HG02970 (cell line): ENCODE data around the gene AFF3.

ENCODE experiments used
- ATAC-seq: cut with Tn5 transposase; IDR thresholded peaks from one replicate; pipeline ENCODE4 v1.9.1; 2021; ENCODE audit warnings: mild to moderate bottlenecking, moderate library complexity, moderate number of reproducible peaks; ENCODE audit not compliant: unreplicated experiment, low FRiP score

The AFF3 gene

DNA sequence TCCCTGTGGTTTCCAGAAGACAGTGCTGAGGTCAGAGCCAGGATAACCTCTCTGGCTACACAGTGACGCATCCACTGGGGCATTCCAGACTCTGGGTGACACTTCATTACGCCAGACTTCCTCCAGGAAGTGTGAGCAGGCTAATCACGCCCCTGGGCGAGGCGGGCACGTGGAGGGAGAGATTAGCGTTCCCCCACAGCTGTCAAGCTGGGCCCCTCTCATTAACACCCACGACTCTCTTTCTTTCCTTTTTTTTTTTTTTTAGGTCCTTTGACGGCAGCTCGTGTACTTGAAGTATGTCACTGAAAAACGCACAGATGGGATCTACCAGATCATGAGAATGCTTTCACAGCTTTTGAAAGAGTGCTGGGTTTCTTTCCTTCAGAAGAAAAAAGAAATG is 274.6 kb downstream of the AFF3 start:
- ATAC-seq, result no peak

DNA sequence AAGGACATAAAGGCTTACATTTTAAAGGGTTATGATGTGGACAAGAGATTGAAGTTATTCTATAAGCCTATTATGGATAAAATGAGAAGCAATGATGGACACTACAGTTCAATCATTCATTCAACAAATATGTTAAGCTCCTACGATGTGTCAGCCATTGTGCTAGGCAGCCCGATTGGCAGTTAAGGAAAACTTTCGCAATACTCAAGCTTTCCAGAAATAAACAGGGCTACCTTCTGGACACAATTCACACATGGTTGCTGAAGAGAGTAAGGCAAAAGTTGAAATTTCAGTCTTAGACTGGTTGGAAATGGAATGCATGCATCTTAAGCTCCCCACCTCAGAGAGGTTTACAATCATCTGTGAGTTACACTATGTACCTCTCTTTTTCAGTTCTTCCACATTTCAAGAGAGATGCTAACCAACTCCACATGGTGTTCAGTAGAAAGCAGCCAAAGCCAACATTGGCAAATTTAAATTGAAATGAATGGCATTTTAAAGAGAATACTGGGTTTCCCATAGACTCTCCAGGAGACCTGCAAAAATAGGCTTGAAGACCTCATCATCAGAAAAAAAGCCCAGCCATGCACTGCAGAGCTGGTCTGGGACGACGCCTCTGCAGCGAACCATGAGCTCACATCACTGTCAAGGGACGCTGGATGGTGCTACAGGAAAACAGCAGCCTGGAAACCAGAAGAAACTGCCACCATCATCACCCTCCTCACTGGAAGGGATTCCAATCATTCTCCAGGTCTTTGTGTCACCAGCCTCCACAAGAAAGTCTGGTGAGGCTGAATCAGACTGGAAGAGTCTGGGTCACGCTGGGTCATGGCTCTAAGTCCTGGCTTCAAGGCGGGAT is 276.3 kb downstream of the AFF3 start:
- ATAC-seq, result no peak

DNA sequence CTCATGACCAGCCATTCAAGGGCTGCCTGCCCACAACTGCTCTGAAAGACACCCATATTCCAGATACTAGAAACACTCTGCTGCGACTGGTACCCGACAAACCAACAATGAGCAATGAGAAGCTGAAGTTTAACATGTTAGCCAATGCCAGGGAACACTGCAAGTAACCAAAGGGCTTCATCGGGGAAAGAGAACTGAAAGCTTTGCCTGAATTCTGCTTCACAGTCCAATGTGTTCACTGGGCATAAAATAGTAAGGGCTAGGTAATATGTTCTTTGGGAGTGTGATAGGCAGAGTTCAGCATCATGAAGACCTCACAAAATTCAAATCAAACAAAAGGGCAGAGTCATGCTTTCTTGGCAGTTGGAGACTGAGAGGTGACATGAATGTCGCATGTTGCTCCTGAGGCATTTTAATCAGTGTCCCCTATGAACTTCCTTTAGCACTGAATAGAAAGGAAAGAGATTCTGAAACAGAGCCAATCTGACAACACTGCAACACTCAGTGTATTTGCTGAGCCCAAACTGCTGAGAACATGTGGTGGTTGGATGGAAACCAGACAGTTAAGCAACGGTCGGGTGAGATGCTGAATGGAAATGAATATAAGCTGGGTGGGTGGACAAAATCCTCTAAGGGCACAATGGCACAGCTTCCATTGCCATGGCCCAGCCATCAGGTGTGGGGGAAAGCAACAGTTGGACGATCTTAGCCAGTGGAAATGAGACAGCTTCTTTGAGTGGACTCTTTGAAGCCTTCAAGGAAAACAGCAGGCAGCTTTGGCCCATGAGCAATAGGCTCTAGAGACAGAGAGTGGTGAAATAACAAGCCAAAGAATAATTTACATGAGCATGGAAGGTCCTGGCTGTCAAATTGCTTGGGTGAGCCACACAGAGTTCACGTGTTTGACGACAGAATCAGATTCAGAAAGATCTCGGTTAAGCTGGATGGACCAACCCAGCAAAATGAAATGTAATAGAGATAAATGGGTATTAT is 277.5 kb downstream of the AFF3 start:
- ATAC-seq, result no peak

DNA sequence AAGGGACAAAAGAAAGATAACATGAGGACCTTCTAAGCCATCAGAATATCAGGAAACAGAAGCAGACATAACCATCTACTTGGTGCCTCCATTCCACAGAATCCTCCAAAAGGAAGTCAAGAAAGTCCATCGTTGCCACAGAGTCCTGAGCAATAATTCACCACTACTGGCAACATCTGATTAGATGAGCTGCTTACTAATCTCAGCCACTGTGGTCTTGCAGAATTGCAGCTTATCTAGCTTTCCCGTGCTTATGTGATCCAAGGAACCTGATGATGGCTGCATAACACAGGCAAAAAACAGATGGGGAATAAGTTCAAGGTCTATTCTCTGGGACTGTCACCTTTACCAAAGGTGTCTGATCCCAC is 278.5 kb downstream of the AFF3 start:
- no peak for ATAC-seq

DNA sequence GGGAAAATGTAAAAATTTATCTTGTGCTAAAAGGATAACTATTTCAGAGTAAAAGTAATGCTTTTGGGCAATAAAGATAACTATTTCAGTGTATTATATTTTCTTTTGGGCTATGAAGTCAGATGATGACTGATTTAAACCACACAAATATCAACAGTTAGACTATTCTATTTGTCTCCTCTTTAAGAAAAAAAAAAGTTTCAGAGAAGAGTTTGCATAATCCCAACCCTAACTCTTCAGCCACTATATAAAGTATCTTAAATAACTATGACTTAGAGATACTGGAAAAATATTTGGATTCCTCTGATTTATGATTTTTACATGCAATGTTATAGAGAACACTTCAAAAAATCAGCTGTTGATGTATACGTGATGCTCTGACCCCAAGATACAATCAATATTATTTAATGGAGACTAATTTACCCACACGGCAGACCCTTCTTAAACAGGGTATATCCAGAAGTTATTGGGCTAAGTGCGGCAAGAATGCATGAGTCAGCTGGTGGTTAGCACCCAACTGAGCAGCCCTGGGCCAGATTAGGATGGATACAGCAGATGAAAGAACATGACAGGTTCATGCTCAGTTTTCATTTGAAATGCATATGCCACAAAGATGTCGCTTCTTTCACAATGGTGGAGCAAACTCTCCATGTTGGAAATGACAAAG is 279.0 kb downstream of the AFF3 start:
- ATAC-seq, result no peak

DNA sequence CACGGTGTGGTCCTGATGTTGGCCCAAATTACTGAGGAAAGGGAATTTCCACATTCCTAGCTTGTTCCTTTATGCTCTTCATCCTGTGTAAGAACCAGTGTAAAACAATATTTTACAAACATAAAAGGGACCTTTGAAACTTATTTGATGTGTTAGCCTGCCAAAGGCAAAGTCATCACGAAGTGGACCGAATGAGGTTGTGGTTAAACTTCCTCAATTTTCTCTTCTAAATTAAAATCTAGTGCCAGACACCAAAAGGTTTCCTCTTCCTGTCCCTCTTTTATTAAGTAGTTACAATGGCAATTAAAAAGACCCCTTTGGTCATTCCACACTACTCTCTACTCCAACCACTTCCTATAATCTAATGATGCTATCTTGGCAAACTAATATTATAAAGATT is 279.8 kb downstream of the AFF3 start:
- ATAC-seq, result no peak

DNA sequence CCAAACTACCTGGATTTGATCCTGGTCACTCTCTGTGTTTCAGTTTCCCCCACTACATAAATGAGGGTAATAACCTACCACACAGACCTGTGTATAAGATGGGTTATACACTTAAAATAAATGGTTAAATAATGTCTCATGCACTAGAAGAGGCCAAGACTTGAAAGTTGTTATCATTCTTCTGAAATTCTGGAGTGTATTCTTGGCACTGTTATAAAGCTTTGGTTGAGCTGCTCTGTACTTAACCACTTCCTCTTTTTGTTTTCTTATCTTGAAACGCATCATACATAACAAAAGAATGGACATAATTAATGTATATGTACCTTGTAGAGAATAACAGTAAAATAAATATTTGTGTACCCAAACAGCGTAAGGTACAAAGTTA is 281.0 kb downstream of the AFF3 start:
- ATAC-seq, result no peak

DNA sequence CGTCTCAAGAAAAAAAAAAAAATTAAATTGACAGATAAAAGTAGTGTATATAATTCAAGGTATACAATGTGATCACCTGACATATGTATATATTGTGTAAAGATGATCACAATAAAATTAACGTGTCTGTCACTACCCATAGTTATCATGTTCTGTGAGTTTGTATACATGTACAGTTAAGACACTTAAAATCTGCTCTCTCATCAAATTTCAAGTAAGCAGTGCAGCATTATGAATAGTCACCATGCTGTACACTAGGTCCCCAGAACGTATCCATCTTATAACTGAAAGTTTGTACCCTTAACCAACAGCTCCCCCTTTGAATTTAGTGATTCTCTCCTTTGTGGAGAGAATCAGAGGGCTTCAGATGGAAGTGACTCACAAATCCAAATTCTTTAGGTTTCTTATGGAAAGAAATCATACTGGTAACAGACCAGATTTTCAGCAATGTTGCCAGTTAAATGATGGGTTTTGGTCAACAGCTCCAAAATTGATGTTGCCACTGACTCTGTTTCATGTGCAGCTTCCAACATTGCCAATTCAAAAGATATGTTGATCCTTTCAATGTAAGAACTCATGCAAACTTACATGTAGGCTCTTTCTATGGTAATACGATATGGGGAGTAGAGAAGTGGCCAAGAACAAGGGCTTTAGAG is 281.5 kb downstream of the AFF3 start:
- no peak for ATAC-seq

DNA sequence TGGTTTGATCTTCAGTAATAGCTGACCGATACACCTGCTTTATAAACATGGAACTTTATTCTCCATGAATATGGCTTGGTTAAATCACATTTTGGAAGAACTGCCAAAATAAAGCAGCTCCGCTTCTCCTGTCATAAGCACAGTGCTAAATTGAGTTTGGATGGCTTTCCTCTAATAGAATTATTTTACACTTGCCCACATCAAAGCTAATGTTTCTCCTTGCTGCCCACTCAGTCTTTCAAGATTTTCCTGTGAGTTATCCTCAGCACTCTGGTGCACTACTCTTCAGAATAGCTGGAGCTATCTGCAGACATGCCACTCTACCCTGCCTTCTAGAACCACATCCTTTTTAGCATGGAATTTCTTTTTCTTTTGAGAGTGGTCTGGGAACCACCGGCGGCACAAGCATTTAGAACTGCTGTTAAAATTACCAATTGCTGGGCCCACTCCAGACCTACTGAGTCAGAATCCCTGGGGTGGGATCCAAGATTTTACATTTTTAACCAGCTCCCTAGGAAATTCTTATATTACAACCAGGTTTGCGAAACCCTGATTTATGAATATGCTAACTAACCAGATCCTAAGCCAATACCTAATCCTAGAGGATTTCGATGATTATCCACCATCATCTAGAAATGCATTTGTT is 283.3 kb downstream of the AFF3 start:
- no peak for ATAC-seq

DNA sequence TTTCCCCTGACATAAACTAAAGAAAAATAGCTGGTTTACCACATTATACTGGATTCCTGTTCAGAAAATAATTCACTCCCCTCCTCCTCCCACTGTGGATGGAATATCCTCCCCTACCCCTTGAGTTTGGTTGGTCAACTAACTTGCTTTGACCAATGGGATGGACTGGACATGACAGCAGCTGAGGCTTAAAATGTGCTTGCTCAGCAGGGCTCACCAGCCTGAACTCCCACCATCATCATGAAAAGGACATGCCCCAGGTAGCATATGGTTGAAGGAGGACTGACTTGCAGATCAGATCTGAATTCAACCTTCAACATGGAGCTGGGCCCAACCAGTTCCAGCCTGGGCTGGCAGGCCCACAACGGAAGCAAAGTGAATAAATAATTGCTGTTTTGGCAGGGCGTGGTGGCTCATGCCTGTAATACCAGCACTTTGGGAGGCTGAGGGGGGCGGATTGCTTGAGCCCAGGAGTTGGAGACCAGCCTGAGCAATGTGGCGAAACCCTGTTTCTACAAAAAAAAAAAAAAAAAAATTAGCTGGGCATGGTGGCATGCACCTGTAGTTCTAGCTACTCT is 284.4 kb downstream of the AFF3 start:
- ATAC-seq, result no peak

DNA sequence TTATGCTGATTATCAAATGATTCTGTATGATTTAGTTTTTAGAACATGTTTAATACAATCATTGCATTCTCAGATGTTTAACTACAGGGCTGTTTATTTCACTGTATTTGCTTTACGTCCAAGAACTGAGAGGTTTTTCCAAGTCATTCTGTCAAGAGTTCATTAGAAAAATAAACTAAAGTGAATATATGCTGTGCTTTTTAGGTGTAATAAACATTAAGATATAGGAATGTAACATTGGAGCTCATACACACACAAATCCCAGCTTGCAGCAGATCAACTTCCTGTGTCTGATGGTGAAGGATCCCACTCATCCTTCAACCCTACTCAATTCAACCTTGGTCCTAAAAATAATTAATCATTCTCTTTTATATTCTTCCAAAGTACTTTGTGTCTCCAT is 285.0 kb downstream of the AFF3 start:
- ATAC-seq, result no peak

DNA sequence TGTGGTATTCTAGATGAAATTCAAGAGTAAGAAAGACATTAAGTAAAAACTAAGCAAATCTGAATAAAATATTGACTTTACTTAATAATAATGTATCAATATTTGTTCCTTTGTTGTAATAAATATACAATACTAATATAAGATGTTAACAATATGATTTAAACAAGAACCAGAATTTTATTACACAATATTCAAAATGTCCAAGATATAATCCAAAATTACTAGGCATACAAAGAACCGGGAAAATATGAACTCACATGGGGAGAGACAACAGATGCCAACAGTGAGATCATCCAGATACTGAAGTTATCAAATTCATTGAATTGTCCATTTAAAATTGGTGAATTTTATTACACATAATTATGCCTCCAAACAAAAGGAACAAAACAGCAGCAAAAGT is 286.3 kb downstream of the AFF3 start:
- ATAC-seq, result no peak

DNA sequence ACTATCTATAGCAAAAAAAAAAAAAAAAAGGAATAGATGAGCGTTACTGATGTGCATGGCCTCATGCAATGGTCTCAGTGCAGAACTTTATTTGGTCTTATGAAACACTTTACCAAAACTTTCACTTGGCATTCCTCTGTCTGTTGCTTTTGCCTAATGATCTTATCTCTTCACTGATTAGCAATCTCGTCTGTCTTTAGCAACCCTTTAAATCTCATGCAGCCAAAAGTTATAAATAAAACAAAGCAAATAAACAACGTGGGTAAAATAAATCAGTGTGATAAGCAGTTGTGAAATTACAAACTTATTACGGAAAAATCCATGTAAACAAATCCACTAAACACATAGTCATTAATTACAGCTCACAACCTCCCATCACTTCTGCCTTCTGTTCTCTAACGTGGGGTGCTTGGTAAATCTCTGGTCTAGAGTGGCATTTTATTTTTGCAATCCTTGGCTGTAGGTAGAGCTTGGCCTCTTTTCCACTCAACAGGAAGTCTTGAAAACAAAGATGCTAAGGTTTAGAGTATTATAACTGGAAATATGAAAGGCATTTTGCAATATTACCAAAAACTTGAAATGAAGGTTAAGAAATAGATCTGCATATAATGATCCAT is 288.0 kb downstream of the AFF3 start:
- no peak for ATAC-seq

DNA sequence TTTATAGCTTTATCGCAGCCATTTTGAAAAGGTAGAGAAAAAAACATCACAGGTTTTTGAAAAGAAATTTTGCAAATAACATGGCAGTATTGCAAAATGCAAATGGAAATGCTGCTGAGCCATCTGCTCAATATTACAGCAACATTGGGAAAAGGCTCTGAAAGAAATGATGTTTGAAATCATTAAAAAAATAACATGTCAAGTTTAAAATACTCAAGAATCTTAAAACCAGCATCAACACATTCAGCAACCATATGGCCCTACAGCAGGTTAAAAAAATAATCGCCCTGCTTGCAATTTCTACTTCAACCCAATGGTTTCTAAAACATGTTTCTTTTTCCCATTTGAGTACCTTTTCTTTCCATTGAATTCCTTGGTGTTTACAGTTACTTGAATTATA is 289.4 kb downstream of the AFF3 start:
- no peak for ATAC-seq

DNA sequence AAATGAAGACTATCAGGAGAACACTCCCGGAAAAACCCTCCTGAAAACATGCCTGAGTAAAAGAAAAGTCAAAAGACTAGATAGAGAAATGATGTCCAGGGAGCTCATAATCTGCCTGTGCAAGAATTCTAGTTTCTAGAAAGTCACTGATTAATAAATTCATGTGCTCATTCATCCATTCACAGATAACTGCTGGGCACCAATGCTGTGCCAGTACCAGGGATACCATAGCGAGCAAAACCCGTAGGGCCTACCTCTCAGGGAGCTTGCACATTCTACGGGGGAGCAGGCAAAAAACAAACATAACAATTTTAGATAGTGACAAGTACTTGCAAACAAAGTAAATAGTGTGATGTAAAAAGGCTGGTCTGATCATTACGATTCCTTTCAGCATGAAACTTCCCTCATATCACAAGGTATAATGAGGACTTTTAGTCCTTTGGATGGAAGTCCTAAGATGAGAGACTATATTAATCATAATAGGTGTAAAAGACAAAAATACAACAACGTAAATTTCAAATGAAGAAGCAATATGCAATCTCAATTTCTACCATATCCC is 289.9 kb downstream of the AFF3 start:
- no peak for ATAC-seq

DNA sequence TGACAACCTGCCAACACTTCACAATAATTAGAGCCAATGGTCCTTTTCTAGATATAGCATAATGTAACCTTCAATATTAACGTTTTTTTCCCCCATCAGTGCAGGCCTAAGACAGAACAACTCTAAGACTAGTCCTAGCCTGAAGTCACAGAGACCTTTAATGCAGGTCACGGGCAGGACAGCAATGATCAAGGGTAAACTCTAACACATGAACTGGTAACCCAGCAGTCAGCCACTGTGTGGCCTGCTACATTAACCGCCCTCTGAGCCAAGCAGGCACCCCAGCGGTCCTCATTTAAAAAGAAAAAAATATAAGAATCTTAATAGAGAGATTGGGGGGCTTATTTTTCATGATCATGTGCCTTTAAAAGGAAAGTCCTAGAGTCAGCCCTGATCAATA is 290.6 kb downstream of the AFF3 start:
- ATAC-seq, result no peak

DNA sequence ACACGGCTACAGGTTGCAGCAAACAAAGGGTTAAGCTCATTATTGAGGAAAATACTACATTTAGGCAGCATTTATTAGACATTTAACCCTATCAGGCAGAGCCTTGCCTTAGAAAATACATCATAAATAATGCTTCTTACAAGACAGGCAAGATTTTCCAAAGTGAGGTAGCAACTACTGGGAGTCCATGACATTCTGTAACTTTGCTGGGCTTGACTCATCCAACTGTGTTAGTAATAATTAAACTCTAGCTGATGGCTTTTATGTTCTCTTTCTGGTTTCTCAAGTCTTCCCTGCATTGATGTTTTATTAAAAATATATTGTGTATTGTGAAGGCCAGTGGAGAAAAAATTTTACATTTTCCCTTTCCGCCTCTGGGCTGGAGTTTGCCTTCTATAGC is 291.3 kb downstream of the AFF3 start:
- no peak for ATAC-seq

DNA sequence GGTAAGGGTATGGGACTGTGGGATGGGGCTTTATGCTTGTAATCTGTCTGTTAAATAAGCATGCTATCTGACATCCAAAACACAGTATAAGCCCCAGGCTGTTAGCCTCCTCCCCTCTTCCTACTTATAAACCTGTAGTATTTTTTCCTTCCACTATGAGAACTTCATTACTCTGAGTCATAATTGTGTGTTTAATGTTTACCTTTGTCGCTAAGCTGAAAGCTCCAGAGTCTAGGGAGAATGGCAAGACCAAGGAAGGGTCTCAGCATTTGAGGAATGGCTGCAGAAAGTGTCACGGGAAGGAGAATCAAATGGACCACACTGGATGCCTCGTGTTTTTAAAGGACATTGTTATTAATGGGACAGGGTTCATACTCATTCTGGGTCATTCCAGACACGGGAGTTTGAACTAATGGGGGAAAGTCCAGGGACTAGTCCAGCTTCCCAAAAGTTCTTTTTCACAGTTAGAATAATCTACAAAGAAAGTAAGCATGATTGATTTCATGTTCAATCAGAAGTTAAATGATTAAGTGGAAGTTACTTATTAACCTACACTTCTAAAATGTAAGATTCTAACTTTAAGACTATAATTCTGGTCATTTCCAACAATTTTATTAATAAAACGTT is 292.2 kb downstream of the AFF3 start:
- no peak for ATAC-seq
